Cardiac muscle cell (in vitro differentiated cells and primary cell): ENCODE data around the gene PSMG4. TPM values are rescaled to one million over a fixed set of nuclear protein-coding genes. Genes with fewer than 3 reads are reported as not detected.

Experiments
- DNase-seq, 2 donors: peaks; one replicate each; pipeline versions ENCODE4 v3.0.0 to v3.0.0-alpha.2; 2010 to 2017; ENCODE audit warnings: low read depth in 1 of 2, low spot score in 1 of 2
- H3K27ac ChIP-seq: fragments of 200-600 bp; sonication (generic); 2 replicates; pipeline ENCODE4 v1.5.1; 2016
- H3K27me3 ChIP-seq: fragments of 200-600 bp; sonication (generic); 2 replicates; pipeline ENCODE4 v1.6.0; 2016; ENCODE audit warnings: control low read depth
- H3K36me3 ChIP-seq: fragments of 200-600 bp; sonication (generic); 2 replicates; pipeline ENCODE4 v1.5.1; 2016; ENCODE audit warnings: control low read depth
- H3K4me1 ChIP-seq: fragments of 200-600 bp; sonication (generic); 2 replicates; pipeline ENCODE4 v1.8.1; 2017; ENCODE audit warnings: low read depth, mild to moderate bottlenecking, mixed run types
- H3K4me3 ChIP-seq: fragments of 200-600 bp; sonication (generic); 2 replicates; pipeline ENCODE4 v1.5.1; 2016; ENCODE audit warnings: mild to moderate bottlenecking
- H3K9me3 ChIP-seq: fragments of 200-600 bp; sonication (generic); 2 replicates; pipeline ENCODE4 v1.5.1; 2017; ENCODE audit warnings: low read depth, mild to moderate bottlenecking, control low read depth
- CTCF ChIP-seq: IDR thresholded peaks from 2 replicates; pipeline ENCODE4 v1.5.1; 2012; ENCODE audit warnings: low read depth, mild to moderate bottlenecking, low read length
- polyA plus RNA-seq: library from polyadenylated mRNA; unstranded; fragments of >200 nt; fragmentation: Nextera tagmentation; extraction: Ambion mirVana; gene quantifications from 2 replicates; pipeline ENCODE4 v1.2.1, GENCODE V29; 2016
- total RNA-seq: library from RNA; depleted of rRNA; stranded (reverse); fragments of >200 nt; gene quantifications from 2 replicates; pipeline ENCODE4 v1.2.3, GENCODE V29; 2016

Gene PSMG4
- total and polyA plus RNA-seq, 2 experiments from 2014 or later, result 22.2 to 44.0 TPM

DNA sequence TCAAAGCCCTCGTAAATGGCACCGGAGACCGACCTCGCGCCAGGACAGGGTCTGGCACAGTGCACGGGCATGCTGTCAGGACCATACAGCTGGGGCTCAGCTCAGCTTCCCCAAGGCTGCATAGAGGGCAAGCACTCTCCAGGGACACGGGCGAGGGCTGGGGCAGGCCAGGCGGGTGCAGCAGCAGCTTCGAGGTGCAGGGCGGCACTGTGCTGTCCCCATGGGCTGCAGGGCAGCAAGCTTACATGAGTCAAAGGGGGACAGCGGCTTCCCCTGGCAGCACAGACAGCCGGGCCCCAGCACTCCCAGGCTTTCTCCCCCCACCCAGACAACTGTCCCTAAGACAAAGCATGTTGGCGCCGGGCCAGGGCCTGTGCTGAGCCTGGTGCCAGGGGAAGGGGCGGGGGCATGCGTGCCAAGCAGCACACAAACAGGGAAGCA is 25.7 kb downstream of the PSMG4 start:
- Histone ChIP-seq H3K4me1 (peaks cover 12% of the 10 kb centered on the region), H3K27ac (no peak overlapping the region), H3K36me3 (no peaks in the 10 kb centered on the region), H3K27me3 (no peaks in the 10 kb centered on the region), H3K9me3 (no peaks in the 10 kb centered on the region), H3K4me3 (no peak overlapping the region)
- no peak for TF ChIP-seq CTCF
- no peak for DNase-seq

- no peaks in the 10 kb centered on the region for H3K9me3 ChIP-seq
- peaks cover 12% of the 10 kb centered on the region for H3K4me1 ChIP-seq
- H3K27me3 ChIP-seq, result no peaks in the 10 kb centered on the region
- H3K4me3 ChIP-seq, result no peak overlapping the region
- no peaks in the 10 kb centered on the region for H3K36me3 ChIP-seq
- no peak overlapping the region for H3K27ac ChIP-seq
- no peak for TF ChIP-seq CTCF
- DNase-seq, result no peak
Measured at GRCh38 chr6:3285049-3285639, 26.4 kb downstream of the PSMG4 start.

DNA sequence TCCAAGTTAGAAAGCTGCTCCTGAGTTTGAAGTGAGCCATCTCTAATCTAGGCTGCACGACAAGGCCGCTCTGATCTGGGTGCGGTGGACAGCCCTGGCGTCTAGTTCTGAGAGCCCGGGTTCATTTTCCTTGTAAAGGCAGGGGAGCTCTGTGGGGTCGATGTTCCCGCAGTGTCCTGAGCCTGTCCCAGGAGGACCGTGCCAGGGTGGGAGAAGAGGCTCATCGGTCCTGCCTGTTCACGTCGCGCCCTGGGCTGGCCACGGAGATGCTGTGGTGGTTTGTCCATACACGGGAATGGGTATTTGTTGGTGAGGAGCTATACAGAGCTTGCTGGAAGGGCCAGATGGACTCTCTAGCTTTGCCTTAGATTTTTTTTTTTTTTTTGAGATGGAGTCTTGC is 27.0 kb downstream of the PSMG4 start:
- Histone ChIP-seq H3K27ac (no peak overlapping the region), H3K4me1 (peaks cover 12% of the 10 kb centered on the region), H3K36me3 (no peaks in the 10 kb centered on the region), H3K9me3 (no peaks in the 10 kb centered on the region), H3K27me3 (no peaks in the 10 kb centered on the region), H3K4me3 (no peak overlapping the region)
- no peak for TF ChIP-seq CTCF
- no peak for DNase-seq

DNA sequence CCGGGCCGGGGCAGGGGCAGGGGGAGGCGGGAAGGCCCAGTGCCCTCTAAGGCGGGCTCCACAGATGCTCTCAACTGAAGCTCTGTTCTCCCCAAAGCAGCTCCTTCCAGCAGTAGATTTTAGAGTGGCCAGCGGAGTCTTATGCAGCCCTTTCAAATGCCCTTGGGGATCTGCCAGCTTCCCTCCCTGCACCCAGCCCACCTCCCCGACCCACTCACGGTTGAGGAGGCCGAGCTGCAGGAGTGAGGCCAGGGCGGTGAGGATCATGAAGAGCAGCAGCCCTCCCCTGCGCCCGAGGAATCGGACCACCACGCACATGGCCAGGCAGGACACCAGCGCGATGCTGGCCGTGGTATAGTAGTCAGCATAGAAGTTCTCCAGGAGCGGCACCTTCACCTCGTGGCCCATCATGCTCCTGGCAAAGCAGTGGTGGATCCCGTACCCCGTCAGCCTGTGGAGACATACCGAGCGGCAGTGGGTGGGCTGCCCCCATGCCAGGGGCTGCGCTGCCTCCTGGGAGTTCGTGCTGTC is 28.0 kb downstream of the PSMG4 start:
- no peaks in the 10 kb centered on the region for H3K36me3 ChIP-seq
- no peak for DNase-seq
- TF ChIP-seq CTCF, result no peak
- no peaks in the 10 kb centered on the region for H3K27me3 ChIP-seq
- H3K4me1 ChIP-seq, result peaks cover 4% of the 10 kb centered on the region
- H3K4me3 ChIP-seq, result no peak overlapping the region
- H3K9me3 ChIP-seq, result no peaks in the 10 kb centered on the region
- no peak overlapping the region for H3K27ac ChIP-seq

GRCh38 chr6:3287308-3287707 is 28.6 kb downstream of the PSMG4 start:
- Histone ChIP-seq H3K27ac (no peak overlapping the region), H3K27me3 (no peaks in the 10 kb centered on the region), H3K9me3 (no peaks in the 10 kb centered on the region), H3K36me3 (no peaks in the 10 kb centered on the region), H3K4me3 (no peak overlapping the region), H3K4me1 (peaks cover 7% of the 10 kb centered on the region)
- TF ChIP-seq CTCF, result no peak
- DNase-seq, result no peak
